ENCODE data around the gene EVI5. TPM values are rescaled to one million over a fixed set of nuclear protein-coding genes. Genes with fewer than 3 reads are reported as not detected.

Gene EVI5
- total and polyA plus RNA-seq, 2 experiments from 2014 or later, result 24.9 to 29.0 TPM

DNA sequence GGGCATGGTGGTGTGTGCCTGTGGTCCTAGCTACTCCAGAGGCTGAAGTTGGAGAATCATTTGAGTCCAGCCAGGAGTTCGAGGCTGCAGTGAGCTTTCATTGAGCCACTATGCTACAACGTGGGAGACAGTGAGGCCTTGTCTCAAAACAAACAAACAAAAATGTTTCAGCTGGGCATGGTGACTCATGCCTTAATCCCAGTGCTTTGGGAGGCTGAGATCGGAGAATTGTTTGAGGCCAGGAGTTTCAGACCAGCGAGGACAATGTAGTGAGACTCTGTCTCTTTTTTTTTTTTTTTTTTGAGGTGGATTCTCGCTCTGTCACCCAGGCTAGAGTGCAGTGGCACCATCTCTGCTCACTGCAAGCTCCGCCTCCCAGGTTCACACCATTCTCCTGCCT, 41.9 kb upstream of the EVI5 start:
- Histone ChIP-seq H3K27ac (no peak overlapping the region), H3K4me1 (ENCODE audit: insufficient read depth) (no peaks in the 10 kb centered on the region), H3K9me3 (ENCODE audit: low read depth) (no peaks in the 10 kb centered on the region), H3K9me2 (replicated peaks; ENCODE audit: insufficient read depth) (no peaks in the 10 kb centered on the region), H4K20me1 (ENCODE audit: insufficient read depth, poor library complexity, severe bottlenecking) (no peaks in the 10 kb centered on the region), H3K4me3 (no peak overlapping the region), H3K79me2 (no peaks in the 10 kb centered on the region), H3K36me3 (replicated peaks; ENCODE audit: insufficient read depth, low read depth) (no peaks in the 10 kb centered on the region), H3K27me3 (no peaks in the 10 kb centered on the region), H2AFZ (no peak overlapping the region), H3K4me2 (no peak overlapping the region)
- 70% methylated on average over 5 of the region's 6 CpGs for WGBS (ENCODE audit: low lambda C conversion rate, missing lambda C conversion rate)
- no peak for TF ChIP-seq CTCF (IDR thresholded peaks at IDR 0.05; ENCODE audit: poor library complexity)
- no peak for TF ChIP-seq EZH2phosphoT487 (IDR thresholded peaks at IDR 0.05; ENCODE audit: low read depth, severe bottlenecking, unreplicated experiment)
- no peak for TF ChIP-seq EZH2 (IDR thresholded peaks at IDR 0.05; ENCODE audit: borderline replicate concordance)
- no peak for DNase-seq (ENCODE audit: low spot score)

DNA sequence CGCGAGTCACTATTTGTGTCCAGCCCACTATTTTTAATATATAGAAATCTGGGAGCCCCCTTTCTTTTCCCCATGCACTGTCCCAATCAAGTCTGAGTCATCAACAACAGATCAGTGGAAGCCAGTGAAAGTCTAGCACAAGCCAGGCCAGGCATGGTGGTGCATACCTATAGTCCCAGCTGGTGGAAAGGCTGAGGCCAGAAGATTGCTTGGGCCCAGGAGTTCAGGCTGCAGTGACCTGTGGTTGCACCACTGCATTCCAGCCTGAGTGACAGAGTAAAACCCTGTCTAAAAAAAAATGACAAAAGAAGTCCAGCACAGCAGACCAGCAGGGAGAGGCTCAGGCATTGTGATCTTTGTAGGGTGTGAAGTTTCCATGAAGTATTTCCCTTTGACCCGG, 38.0 kb upstream of the EVI5 start:
- H3K9me2 ChIP-seq (replicated peaks; ENCODE audit: insufficient read depth), result no peaks in the 10 kb centered on the region
- H3K4me3 ChIP-seq, result no peak overlapping the region
- H3K4me1 ChIP-seq (ENCODE audit: insufficient read depth), result peaks cover 4% of the 10 kb centered on the region
- TF ChIP-seq EZH2phosphoT487 (IDR thresholded peaks at IDR 0.05; ENCODE audit: low read depth, severe bottlenecking, unreplicated experiment) (no peak), EZH2 (IDR thresholded peaks at IDR 0.05; ENCODE audit: borderline replicate concordance) (no peak)
- no peak overlapping the region for H2AFZ ChIP-seq
- H3K27me3 ChIP-seq, result no peaks in the 10 kb centered on the region
- H3K4me2 ChIP-seq, result no peak overlapping the region
- no peaks in the 10 kb centered on the region for H3K79me2 ChIP-seq
- H3K9me3 ChIP-seq (ENCODE audit: low read depth), result no peaks in the 10 kb centered on the region
- H4K20me1 ChIP-seq (ENCODE audit: insufficient read depth, poor library complexity, severe bottlenecking), result no peaks in the 10 kb centered on the region
- no peaks in the 10 kb centered on the region for H3K36me3 ChIP-seq (replicated peaks; ENCODE audit: insufficient read depth, low read depth)
- WGBS (ENCODE audit: low lambda C conversion rate, missing lambda C conversion rate), result 64% methylated on average over 3 of the region's 3 CpGs
- peak; percentile 40 for DNase-seq (ENCODE audit: low spot score)
- H3K27ac ChIP-seq, result peak overlapping the region; percentile 17

- Histone ChIP-seq H3K4me3 (no peak overlapping the region), H4K20me1 (ENCODE audit: insufficient read depth, poor library complexity, severe bottlenecking) (no peaks in the 10 kb centered on the region), H3K79me2 (no peaks in the 10 kb centered on the region), H3K9me2 (replicated peaks; ENCODE audit: insufficient read depth) (no peaks in the 10 kb centered on the region), H3K36me3 (replicated peaks; ENCODE audit: insufficient read depth, low read depth) (no peaks in the 10 kb centered on the region), H3K4me2 (no peak overlapping the region), H3K4me1 (ENCODE audit: insufficient read depth) (peaks cover 7% of the 10 kb centered on the region), H2AFZ (no peak overlapping the region), H3K9me3 (ENCODE audit: low read depth) (no peaks in the 10 kb centered on the region), H3K27ac (no peak overlapping the region), H3K27me3 (no peaks in the 10 kb centered on the region)
- TF ChIP-seq CTCF (IDR thresholded peaks at IDR 0.05; ENCODE audit: poor library complexity) (no peak), EZH2phosphoT487 (IDR thresholded peaks at IDR 0.05; ENCODE audit: low read depth, severe bottlenecking, unreplicated experiment) (no peak), EZH2 (IDR thresholded peaks at IDR 0.05; ENCODE audit: borderline replicate concordance) (no peak)
- 90% methylated on average over 3 of the region's 3 CpGs for WGBS (ENCODE audit: low lambda C conversion rate, missing lambda C conversion rate)
- no peak for DNase-seq (ENCODE audit: low spot score)
Measured at GRCh38 chr1:92820551-92820950, 35.6 kb upstream of the EVI5 start.

DNA sequence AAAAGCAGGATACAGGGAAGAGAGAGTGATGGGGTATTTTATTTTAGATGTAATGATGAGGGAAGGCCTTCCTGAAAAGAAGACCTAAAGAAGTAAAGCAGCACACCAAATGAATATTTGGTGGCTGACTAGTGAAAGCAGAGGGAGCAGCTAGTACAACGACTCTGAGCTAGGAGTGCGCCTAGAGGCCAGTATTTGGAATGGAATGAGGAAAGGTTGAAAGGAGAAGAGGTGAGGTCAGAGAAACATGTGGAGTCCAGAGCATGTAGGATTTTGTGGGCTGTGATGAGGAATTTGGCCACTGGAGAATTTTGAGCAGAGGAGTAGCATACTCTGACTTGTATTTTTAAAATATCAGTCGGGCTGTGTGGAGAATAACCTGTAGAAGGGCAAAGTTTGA, 35.1 kb upstream of the EVI5 start:
- no peak overlapping the region for H3K4me3 ChIP-seq
- 65% methylated on average over 3 of the region's 3 CpGs for WGBS (ENCODE audit: low lambda C conversion rate, missing lambda C conversion rate)

More for the DNA sequence above, 35.1 kb upstream of the EVI5 start:
- H3K4me1 ChIP-seq (ENCODE audit: insufficient read depth), result peaks cover 7% of the 10 kb centered on the region
- H3K4me2 ChIP-seq, result no peak overlapping the region
- no peak overlapping the region for H3K27ac ChIP-seq
- no peaks in the 10 kb centered on the region for H3K9me2 ChIP-seq (replicated peaks; ENCODE audit: insufficient read depth)
- no peak for TF ChIP-seq CTCF (IDR thresholded peaks at IDR 0.05; ENCODE audit: poor library complexity)
- TF ChIP-seq EZH2 (IDR thresholded peaks at IDR 0.05; ENCODE audit: borderline replicate concordance), result no peak
- H4K20me1 ChIP-seq (ENCODE audit: insufficient read depth, poor library complexity, severe bottlenecking), result no peaks in the 10 kb centered on the region
- no peaks in the 10 kb centered on the region for H3K27me3 ChIP-seq
- DNase-seq (ENCODE audit: low spot score), result no peak
- no peaks in the 10 kb centered on the region for H3K79me2 ChIP-seq
- H3K9me3 ChIP-seq (ENCODE audit: low read depth), result no peaks in the 10 kb centered on the region
- no peak overlapping the region for H2AFZ ChIP-seq
- H3K36me3 ChIP-seq (replicated peaks; ENCODE audit: insufficient read depth, low read depth), result no peaks in the 10 kb centered on the region

Data from hepatocyte (in vitro differentiated cells).